Ovary (tissue), 3 donors: ENCODE measurements around the gene APBB1.

Experiments used
- CTCF ChIP-seq, 3 donors: fragments of 450-650 bp in 2 of 3; fragments of 200-600 bp in 1 of 3; IDR thresholded peaks; one replicate each; pipeline versions ENCODE4 v1.5.1 to v1.8.0; 2016 to 2022; ENCODE audit warnings: antibody characterized with exemption in 3 of 3, mild to moderate bottlenecking in 1 of 3
- EP300 ChIP-seq: sonication (generic); formaldehyde crosslinking; IDR thresholded peaks from one replicate; pipeline ENCODE4 v1.6.1; 2017; ENCODE audit warnings: antibody characterized with exemption
- POLR2A ChIP-seq: fragments of 450-650 bp; IDR thresholded peaks from one replicate; pipeline ENCODE4 v1.6.1; 2017; ENCODE audit warnings: antibody characterized with exemption, mild to moderate bottlenecking, moderate library complexity
- donor health status: DM: no; HTN: no; CAD: no.

- TF ChIP-seq CTCF (IDR thresholded peaks at IDR 0.05), result no peak
- no peak for TF ChIP-seq POLR2A
- TF ChIP-seq EP300, result no peak
Measured at GRCh38 chr11:6437423-6437822, 18.5 kb upstream of the APBB1 start.
